ENCODE data around the gene LYPD5. TPM values are rescaled to one million over a fixed set of nuclear protein-coding genes. Genes with fewer than 3 reads are reported as not detected.

Gene LYPD5
- polyA plus RNA-seq, 3 donors: 0.19 to 0.39 (median 0.24) TPM

DNA sequence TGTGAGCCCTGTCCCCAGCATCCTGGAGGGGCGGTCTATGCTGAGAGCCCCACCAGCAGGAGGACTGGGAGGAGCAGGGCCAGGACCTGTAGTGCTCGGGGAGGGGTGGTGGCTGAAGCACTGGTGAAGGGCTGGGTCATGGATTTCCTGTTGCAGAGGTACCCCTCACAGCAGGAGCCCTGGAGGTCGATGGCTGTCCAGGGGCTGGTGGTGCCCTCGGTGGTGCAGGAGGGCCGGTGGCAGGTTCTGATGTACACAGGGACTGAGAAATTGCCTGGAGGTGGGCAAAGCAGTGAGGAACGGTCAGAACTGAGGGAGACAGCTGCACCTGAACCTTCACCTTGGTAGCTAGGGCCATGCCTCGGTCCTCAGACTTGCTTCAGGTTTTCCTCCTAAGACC lies 4.7 kb downstream of the LYPD5 start:
- peak overlapping the region in 1 of 2 donors; percentile 85 for H3K4me3 Mint-ChIP-seq
- Histone ChIP-seq H3K9me3 (replicated peaks in 1 of 2; ENCODE audit: control insufficient read depth in 1 of 2, insufficient read depth in 1 of 2, low read length in 2 of 2) (no peaks in the 10 kb centered on the region), H3K4me3 (replicated peaks in 1 of 3; ENCODE audit: low read depth in 2 of 3, low read length in 3 of 3) (no peak overlapping the region), H3K27ac (ENCODE audit: low read depth in 1 of 2, low read length in 2 of 2) (no peak overlapping the region), H4K20me1 (ENCODE audit: insufficient read depth, low read length) (no peaks in the 10 kb centered on the region), H3K36me3 (replicated peaks in 1 of 2; ENCODE audit: control insufficient read depth in 1 of 2, insufficient read depth in 2 of 2, low read length in 2 of 2) (no peaks in the 10 kb centered on the region), H3K9ac (ENCODE audit: insufficient read depth, low read length, poor library complexity, severe bottlenecking) (no peak overlapping the region), H2AFZ (ENCODE audit: insufficient read depth, low read depth, low read length, poor library complexity, severe bottlenecking) (no peak overlapping the region), H3K4me2 (replicated peaks; ENCODE audit: extremely low read depth, low read length, poor library complexity, severe bottlenecking) (no peak overlapping the region), H3K79me2 (ENCODE audit: insufficient read depth, low read length) (no peaks in the 10 kb centered on the region), H3K27me3 (ENCODE audit: control insufficient read depth in 2 of 2, insufficient read depth in 2 of 2, low read length in 2 of 2) (peaks cover 0 to 15% of the 10 kb centered on the region in 2 donors), H3K4me1 (ENCODE audit: control insufficient read depth in 1 of 2, insufficient read depth in 2 of 2, low read length in 2 of 2) (peaks cover 11% of the 10 kb centered on the region in 2 donors)
- peaks cover 7 to 54% (median 30%) of the 10 kb centered on the region in 3 donors for H3K27me3 Mint-ChIP-seq (ENCODE audit: low read depth in 3 of 3)
- intact Hi-C loops (cut with micrococcal nuclease): no loop called here
- TF ChIP-seq, protein P1, sequence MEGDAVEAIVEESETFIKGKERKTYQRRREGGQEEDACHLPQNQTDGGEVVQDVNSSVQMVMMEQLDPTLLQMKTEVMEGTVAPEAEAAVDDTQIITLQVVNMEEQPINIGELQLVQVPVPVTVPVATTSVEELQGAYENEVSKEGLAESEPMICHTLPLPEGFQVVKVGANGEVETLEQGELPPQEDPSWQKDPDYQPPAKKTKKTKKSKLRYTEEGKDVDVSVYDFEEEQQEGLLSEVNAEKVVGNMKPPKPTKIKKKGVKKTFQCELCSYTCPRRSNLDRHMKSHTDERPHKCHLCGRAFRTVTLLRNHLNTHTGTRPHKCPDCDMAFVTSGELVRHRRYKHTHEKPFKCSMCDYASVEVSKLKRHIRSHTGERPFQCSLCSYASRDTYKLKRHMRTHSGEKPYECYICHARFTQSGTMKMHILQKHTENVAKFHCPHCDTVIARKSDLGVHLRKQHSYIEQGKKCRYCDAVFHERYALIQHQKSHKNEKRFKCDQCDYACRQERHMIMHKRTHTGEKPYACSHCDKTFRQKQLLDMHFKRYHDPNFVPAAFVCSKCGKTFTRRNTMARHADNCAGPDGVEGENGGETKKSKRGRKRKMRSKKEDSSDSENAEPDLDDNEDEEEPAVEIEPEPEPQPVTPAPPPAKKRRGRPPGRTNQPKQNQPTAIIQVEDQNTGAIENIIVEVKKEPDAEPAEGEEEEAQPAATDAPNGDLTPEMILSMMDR (IDR thresholded peaks at IDR 0.05): no peak
- H3K27ac Mint-ChIP-seq: no peak overlapping the region
- DNase-seq: no peak
- 94% methylated on average over 7 of the region's 7 CpGs for WGBS (ENCODE audit: insufficient coverage)
- H3K36me3 Mint-ChIP-seq: peaks cover 3% of the 10 kb centered on the region in 2 donors
- peaks cover 0 to 10% (median 2%) of the 10 kb centered on the region in 7 donors for H3K9me3 Mint-ChIP-seq
- peaks cover 16% of the 10 kb centered on the region for H3K4me1 Mint-ChIP-seq

DNA sequence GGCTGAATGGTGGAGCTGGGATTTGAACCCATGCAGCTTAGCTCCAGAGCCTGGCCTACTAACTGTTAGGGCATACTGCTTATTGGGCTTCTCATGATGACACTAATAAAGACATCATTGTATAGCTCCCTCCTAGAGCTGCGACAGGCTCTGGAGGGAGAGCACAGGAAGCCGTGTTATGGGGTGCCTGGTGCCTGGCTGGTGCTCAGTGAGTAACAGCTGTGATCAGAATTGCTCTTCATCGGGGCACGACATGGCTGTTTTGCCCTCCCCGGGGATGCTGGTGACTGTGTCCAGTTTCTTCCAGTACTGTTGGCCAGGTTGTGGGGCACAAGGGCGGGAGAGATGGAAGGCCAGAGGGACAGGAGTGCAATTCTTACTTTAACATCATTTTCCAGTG lies 5.1 kb downstream of the LYPD5 start:
- H3K4me3 ChIP-seq (replicated peaks in 1 of 3; ENCODE audit: low read depth in 2 of 3, low read length in 3 of 3): no peak overlapping the region
- H3K4me1 ChIP-seq (ENCODE audit: control insufficient read depth in 1 of 2, insufficient read depth in 2 of 2, low read length in 2 of 2): peaks cover 11% of the 10 kb centered on the region in 2 donors
- H3K9me3 ChIP-seq (replicated peaks in 1 of 2; ENCODE audit: control insufficient read depth in 1 of 2, insufficient read depth in 1 of 2, low read length in 2 of 2): no peaks in the 10 kb centered on the region
- H4K20me1 ChIP-seq (ENCODE audit: insufficient read depth, low read length): no peaks in the 10 kb centered on the region
- no peak overlapping the region for H2AFZ ChIP-seq (ENCODE audit: insufficient read depth, low read depth, low read length, poor library complexity, severe bottlenecking)
- Mint-ChIP-seq H3K36me3 (peaks cover 3% of the 10 kb centered on the region in 2 donors), H3K9me3 (peaks cover 0 to 10% (median 2%) of the 10 kb centered on the region in 7 donors), H3K4me1 (peaks cover 16% of the 10 kb centered on the region), H3K27me3 (ENCODE audit: low read depth in 3 of 3) (peaks cover 7 to 55% (median 30%) of the 10 kb centered on the region in 3 donors), H3K4me3 (peak overlapping the region in 1 of 2 donors; percentile 12), H3K27ac (peak overlapping the region in 1 of 7 donors; percentile 60)
- no peak for DNase-seq
- no peaks in the 10 kb centered on the region for H3K36me3 ChIP-seq (replicated peaks in 1 of 2; ENCODE audit: control insufficient read depth in 1 of 2, insufficient read depth in 2 of 2, low read length in 2 of 2)
- H3K27ac ChIP-seq (ENCODE audit: low read depth in 1 of 2, low read length in 2 of 2): no peak overlapping the region
- WGBS (ENCODE audit: insufficient coverage): 69% methylated on average over 6 of the region's 6 CpGs
- TF ChIP-seq, protein P1 (IDR thresholded peaks at IDR 0.05): no peak
- no peak overlapping the region for H3K9ac ChIP-seq (ENCODE audit: insufficient read depth, low read length, poor library complexity, severe bottlenecking)
- no peaks in the 10 kb centered on the region for H3K79me2 ChIP-seq (ENCODE audit: insufficient read depth, low read length)
- H3K27me3 ChIP-seq (ENCODE audit: control insufficient read depth in 2 of 2, insufficient read depth in 2 of 2, low read length in 2 of 2): peaks cover 0 to 15% of the 10 kb centered on the region in 2 donors
- H3K4me2 ChIP-seq (replicated peaks; ENCODE audit: extremely low read depth, low read length, poor library complexity, severe bottlenecking): no peak overlapping the region
- intact Hi-C loops (cut with micrococcal nuclease): no loop called here

All from CD14-positive monocyte (primary cell).